CD4-positive, alpha-beta T cell (primary cell): Measurements from ENCODE around the gene CALM3. TPM values are rescaled to one million over a fixed set of nuclear protein-coding genes. Genes with fewer than 3 reads are reported as not detected.

Experiments
- ATAC-seq: fragments of 200-7000 bp; cut with Tn5 transposase; one replicate; pipeline ENCODE4 v1.10.0; 2022; ENCODE audit warnings: mild to moderate bottlenecking; ENCODE audit not compliant: poor library complexity
- CTCF ChIA-PET: fragments of 350-600 bp; sonication (Branson Sonifier 250); formaldehyde crosslinking; loops from one replicate; lab custom pipeline; 2021; ENCODE audit warnings: antibody characterized with exemption, inconsistent platforms; lab: Charles Lee
- POLR2A ChIA-PET: fragments of 350-600 bp; sonication (Branson Sonifier 250); formaldehyde crosslinking; loops from one replicate; lab custom pipeline; 2021; ENCODE audit warnings: antibody characterized with exemption, inconsistent platforms; lab: Charles Lee
- DNase-seq, 14 experiments: peaks; one replicate each; pipeline ENCODE4 v3.0.0-alpha.2; 2013 to 2020; ENCODE audit warnings: mixed read lengths in 2 of 14
- H3K27ac ChIP-seq, 2 donors: one replicate each; pipeline versions ENCODE4 v1.5.1 to v1.7.0; 2013; ENCODE audit warnings: low read length in 2 of 2, low read depth in 1 of 2, mild to moderate bottlenecking in 1 of 2
- H3K27me3 ChIP-seq, 2 experiments: 1 replicate in 1 of 2; 2 replicates in 1 of 2; pipeline versions ENCODE4 v1.6.1 to v1.7.0; 2013; ENCODE audit warnings: low read length in 2 of 2, control low read depth in 1 of 2, mild to moderate bottlenecking in 1 of 2, moderate library complexity in 1 of 2; ENCODE audit not compliant: insufficient read depth in 2 of 2, control insufficient read depth in 1 of 2
- H3K36me3 ChIP-seq: one replicate; pipeline ENCODE4 v1.6.1; 2013; ENCODE audit warnings: low read length, control low read depth; ENCODE audit not compliant: insufficient read depth
- H3K4me1 ChIP-seq: one replicate; pipeline ENCODE4 v1.6.1; 2013; ENCODE audit warnings: low read length, control low read depth; ENCODE audit not compliant: insufficient read depth
- H3K4me3 ChIP-seq: one replicate; pipeline ENCODE4 v1.5.1; 2013; ENCODE audit warnings: mild to moderate bottlenecking, low read length, moderate library complexity
- H3K9me3 ChIP-seq, 2 experiments: 1 replicate in 1 of 2; 2 replicates in 1 of 2; pipeline versions ENCODE4 v1.6.1 to v1.7.0; 2013; ENCODE audit warnings: low read length in 2 of 2, mild to moderate bottlenecking in 2 of 2, control low read depth in 1 of 2, moderate library complexity in 1 of 2; ENCODE audit not compliant: control insufficient read depth in 1 of 2, insufficient read depth in 1 of 2
- H3K27ac Mint-ChIP-seq: one replicate; pipeline ENCODE4 v1.8.0; 2020; ENCODE audit warnings: mixed read lengths
- H3K27me3 Mint-ChIP-seq: one replicate; pipeline ENCODE4 v1.8.0; 2021; ENCODE audit warnings: mixed read lengths
- H3K36me3 Mint-ChIP-seq: one replicate; pipeline ENCODE4 v1.8.0; 2021; ENCODE audit warnings: low read depth, mixed read lengths
- H3K4me1 Mint-ChIP-seq: one replicate; pipeline ENCODE4 v1.8.0; 2021; ENCODE audit warnings: low read depth, mixed read lengths
- H3K4me3 Mint-ChIP-seq: one replicate; pipeline ENCODE4 v1.8.0; 2020; ENCODE audit warnings: mild to moderate bottlenecking, mixed read lengths
- H3K9me3 Mint-ChIP-seq: one replicate; pipeline ENCODE4 v1.8.0; 2020; ENCODE audit warnings: mixed read lengths
- intact Hi-C, 2 experiments: fragments of 100-400 bp; cut with DNase I in 1 of 2; cut with micrococcal nuclease in 1 of 2; formaldehyde crosslinking; loops; one replicate each; pipeline versions ENCODE4 v1.15.1 to v1.9.0; 2023 to 2025; cut with DNase I, micrococcal nuclease
- total RNA-seq, 174 experiments: library from RNA in 2 of 174; stranded (reverse) in 2 of 174; gene quantifications; one replicate each; pipeline ENCODE4 v1.2.3 and lab custom pipeline; 2021 to 2026
- TF ChIP-seq, protein P1 (sequence below): fragments of 200-600 bp; IDR thresholded peaks from one replicate; pipeline ENCODE4 v1.8.0; 2022; ENCODE audit warnings: antibody characterized with exemption, mild to moderate bottlenecking

CALM3 gene
- total RNA-seq, 2 experiments from 2014 or later, result 169 to 173 TPM

DNA sequence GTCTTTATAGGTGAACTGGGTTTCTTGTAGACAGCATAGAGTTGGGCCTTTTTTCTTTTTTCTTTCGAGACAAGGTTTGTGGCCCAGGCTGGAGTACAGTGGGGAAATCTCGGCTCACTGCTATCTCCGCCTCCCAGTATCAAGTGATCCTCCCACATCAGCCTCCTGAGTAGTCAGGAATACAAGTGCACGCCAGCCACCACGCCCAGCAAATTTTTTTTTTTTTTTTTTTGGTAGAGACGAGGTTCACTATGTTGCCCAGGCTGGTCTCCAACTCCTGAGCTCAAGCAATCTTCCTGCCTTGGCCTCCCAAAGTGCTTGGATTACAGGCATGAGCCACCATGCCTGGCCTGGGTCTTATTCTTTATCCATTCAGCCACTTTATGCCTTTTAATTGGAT is 5.1 kb upstream of the CALM3 start:
- peaks cover 9% of the 10 kb centered on the region for H3K4me1 ChIP-seq
- intact Hi-C loops, result no loop called here
- ChIA-PET CTCF (interaction anchor here (0.6 kb wide), 1 partner anchor 38 kb away, joined by 3 read pairs; no protein-coding TSS in a partner anchor), POLR2A (interaction anchor here (0.6 to 1.1 kb wide), 2 partner anchors 9 to 65 kb away, joined by 3 read pairs; partner anchors contain the start of gene DACT3)
- no peaks in the 10 kb centered on the region for H3K27me3 Mint-ChIP-seq
- no peak overlapping the region for H3K4me3 Mint-ChIP-seq
- no peak overlapping the region for H3K27ac ChIP-seq
- ATAC-seq (no peak), DNase-seq (no peak)
- no peaks in the 10 kb centered on the region for H3K27me3 ChIP-seq
- no peak overlapping the region for H3K4me3 ChIP-seq
- H3K9me3 ChIP-seq, result no peaks in the 10 kb centered on the region
- peaks cover 5% of the 10 kb centered on the region for H3K9me3 Mint-ChIP-seq
- peaks cover 9% of the 10 kb centered on the region for H3K36me3 Mint-ChIP-seq
- TF ChIP-seq, protein P1, sequence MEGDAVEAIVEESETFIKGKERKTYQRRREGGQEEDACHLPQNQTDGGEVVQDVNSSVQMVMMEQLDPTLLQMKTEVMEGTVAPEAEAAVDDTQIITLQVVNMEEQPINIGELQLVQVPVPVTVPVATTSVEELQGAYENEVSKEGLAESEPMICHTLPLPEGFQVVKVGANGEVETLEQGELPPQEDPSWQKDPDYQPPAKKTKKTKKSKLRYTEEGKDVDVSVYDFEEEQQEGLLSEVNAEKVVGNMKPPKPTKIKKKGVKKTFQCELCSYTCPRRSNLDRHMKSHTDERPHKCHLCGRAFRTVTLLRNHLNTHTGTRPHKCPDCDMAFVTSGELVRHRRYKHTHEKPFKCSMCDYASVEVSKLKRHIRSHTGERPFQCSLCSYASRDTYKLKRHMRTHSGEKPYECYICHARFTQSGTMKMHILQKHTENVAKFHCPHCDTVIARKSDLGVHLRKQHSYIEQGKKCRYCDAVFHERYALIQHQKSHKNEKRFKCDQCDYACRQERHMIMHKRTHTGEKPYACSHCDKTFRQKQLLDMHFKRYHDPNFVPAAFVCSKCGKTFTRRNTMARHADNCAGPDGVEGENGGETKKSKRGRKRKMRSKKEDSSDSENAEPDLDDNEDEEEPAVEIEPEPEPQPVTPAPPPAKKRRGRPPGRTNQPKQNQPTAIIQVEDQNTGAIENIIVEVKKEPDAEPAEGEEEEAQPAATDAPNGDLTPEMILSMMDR, result no peak
- H3K4me1 Mint-ChIP-seq, result peaks cover 20% of the 10 kb centered on the region
- no peaks in the 10 kb centered on the region for H3K36me3 ChIP-seq
- H3K27ac Mint-ChIP-seq, result no peak overlapping the region

DNA sequence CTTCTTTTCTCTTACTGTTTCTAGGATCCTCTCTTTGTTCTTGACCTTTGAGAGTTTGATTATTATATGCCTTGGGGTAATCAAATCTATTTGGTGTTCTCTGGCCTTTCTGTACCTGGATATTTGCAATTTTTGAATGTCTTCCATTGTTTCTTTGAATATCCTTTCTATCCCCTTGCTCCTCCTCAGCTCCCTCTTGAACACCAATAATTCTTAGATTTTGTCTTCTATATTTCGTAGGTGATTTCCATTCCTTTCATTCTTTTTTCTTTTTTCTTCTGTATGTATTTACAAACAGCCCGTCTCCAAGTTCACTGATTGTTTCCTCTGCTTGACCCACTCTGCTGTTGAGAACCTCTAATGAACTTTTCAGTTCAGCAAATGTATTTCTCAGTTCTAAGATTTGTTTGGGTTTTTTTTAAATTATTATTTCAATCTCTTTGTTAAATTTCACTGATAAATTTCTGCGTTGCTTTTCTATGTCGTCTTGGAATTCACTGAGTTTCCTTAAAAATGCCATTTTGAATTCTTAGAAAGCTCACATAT is 2.7 kb upstream of the CALM3 start:
- TF ChIP-seq, protein P1, result no peak
- Mint-ChIP-seq H3K4me1 (peaks cover 37% of the 10 kb centered on the region), H3K27me3 (no peaks in the 10 kb centered on the region), H3K27ac (peak overlapping the region; percentile 100), H3K9me3 (peaks cover 5% of the 10 kb centered on the region), H3K4me3 (peak overlapping the region; percentile 31), H3K36me3 (peaks cover 22% of the 10 kb centered on the region)
- ATAC-seq (no peak), DNase-seq (no peak)
- H3K27ac ChIP-seq, result no peak overlapping the region
- intact Hi-C loops, result no loop called here
- H3K27me3 ChIP-seq, result no peaks in the 10 kb centered on the region
- no peak overlapping the region for H3K4me3 ChIP-seq
- H3K36me3 ChIP-seq, result no peaks in the 10 kb centered on the region
- ChIA-PET CTCF (interaction anchor here (0.6 to 1.2 kb wide), 3 partner anchors 14 to 91 kb away, joined by 3 to 4 read pairs (median 3); no protein-coding TSS in a partner anchor), POLR2A (interaction anchor here (1.0 to 1.5 kb wide), 2 partner anchors 24 to 75 kb away, joined by 3 to 5 read pairs; no protein-coding TSS in a partner anchor)
- no peaks in the 10 kb centered on the region for H3K9me3 ChIP-seq
- peaks cover 26% of the 10 kb centered on the region for H3K4me1 ChIP-seq

DNA sequence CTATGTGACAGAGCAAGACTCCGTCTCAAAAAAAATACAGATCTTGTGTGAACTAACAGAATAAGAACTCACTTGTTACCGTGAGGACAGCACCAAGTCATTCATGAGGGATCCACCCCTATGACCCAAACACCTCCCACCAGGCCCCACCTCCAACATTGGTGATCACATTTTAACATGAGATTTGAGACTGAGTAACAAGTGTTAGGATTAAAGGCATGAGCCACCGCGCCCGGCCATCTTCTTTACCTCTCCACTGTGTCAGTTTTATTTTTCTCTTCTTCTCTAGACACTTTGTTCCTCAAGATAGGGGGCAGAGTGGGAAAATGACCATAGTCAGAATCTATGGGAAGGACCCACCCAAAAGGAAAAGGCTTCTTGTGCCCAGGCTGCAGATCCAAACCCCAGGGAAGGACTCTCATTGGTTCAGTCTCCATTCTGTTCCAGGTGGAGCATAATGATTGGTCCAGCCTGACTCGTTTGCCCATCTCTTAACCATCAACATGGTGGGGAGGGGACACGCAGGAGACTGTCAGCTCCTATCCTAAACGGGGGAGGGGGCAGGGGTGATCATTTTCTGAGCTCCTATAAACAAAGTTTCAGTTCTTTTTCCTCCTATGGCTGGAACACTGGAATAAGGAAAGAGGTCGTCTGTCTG is 1.3 kb upstream of the CALM3 start:
- Histone ChIP-seq H3K36me3 (peaks cover under 1% of the 10 kb centered on the region), H3K27ac (peak overlapping the region; percentile 100), H3K4me1 (peaks cover 40% of the 10 kb centered on the region), H3K27me3 (no peaks in the 10 kb centered on the region), H3K9me3 (no peaks in the 10 kb centered on the region), H3K4me3 (peak overlapping the region; percentile 100)
- H3K27ac Mint-ChIP-seq, result peak overlapping the region; percentile 100
- H3K4me3 Mint-ChIP-seq, result peak overlapping the region; percentile 95
- peaks cover 48% of the 10 kb centered on the region for H3K4me1 Mint-ChIP-seq
- intact Hi-C loops, result loop anchor here (2.0 to 10.0 kb wide), 5 partner anchors 15 to 675 kb away; partner anchors contain the start of genes AP2S1 (in 1 of the 2), FKRP (in 1 of the 2), INAFM1 (in 1 of the 2) and STRN4 (in 1 of the 2)
- TF ChIP-seq, protein P1, result no peak
- peaks cover 25% of the 10 kb centered on the region for H3K36me3 Mint-ChIP-seq
- ChIA-PET CTCF (interaction anchor here (0.5 to 4.4 kb wide), 5 partner anchors 12 to 205 kb away, joined by 4 to 33 read pairs (median 10); partner anchors contain the start of gene DACT3), POLR2A (interaction anchor here (0.8 to 5.0 kb wide), 23 partner anchors 12 to 1764 kb away, joined by 3 to 215 read pairs (median 7); partner anchors contain the start of genes ARHGAP35, DACT3, FKRP and MYPOP)
- no peak for ATAC-seq
- H3K27me3 Mint-ChIP-seq, result no peaks in the 10 kb centered on the region
- peaks cover 5% of the 10 kb centered on the region for H3K9me3 Mint-ChIP-seq
- peak in 1 of 14 experiments; percentile 52 for DNase-seq
